SK-N-MC (cell line): ENCODE data around the gene NRXN3.

ENCODE experiments used
- EZH2 ChIP-seq: fragments of 200-600 bp; sonication (generic); IDR thresholded peaks from one replicate; pipeline ENCODE4 v1.6.1; 2017; ENCODE audit warnings: antibody characterized with exemption
- FOXP2 ChIP-seq: optimal IDR thresholded peaks from 2 replicates; pipeline ENCODE3; 2011; ENCODE audit warnings: mild to moderate bottlenecking, moderate library complexity; ENCODE audit not compliant: insufficient read depth; ENCODE audit errors: extremely low read length, control extremely low read depth
- POLR2AphosphoS5 ChIP-seq: IDR thresholded peaks from 2 replicates; pipeline ENCODE4 v1.6.1; 2012; ENCODE audit warnings: mild to moderate bottlenecking, low read depth, low read length, borderline replicate concordance

DNA sequence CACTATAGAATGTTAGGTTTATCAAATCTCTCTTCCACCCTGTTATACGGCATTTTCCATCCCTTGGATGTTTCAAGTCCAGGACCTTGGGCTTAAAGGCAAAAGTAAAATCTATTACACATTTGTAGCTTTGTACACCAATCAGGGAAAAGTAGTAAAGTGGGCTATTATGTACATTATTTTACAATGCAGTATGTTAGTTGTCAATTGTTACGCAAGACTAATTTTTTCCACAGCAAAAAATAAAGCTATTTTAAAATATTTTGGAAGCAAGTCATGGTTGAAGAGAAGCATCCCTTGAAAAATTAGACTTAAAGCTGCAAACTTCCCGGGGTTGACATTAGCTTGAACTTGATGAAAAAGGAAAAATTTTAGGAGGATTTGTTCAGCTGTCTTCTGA lies 1564.9 kb downstream of the NRXN3 start:
- TF ChIP-seq EZH2 = no peak
- no peak for TF ChIP-seq POLR2AphosphoS5
- TF ChIP-seq FOXP2 = no peak
